K562 (cell line): ENCODE data around the gene POLR2B. TPM values are rescaled to one million over a fixed set of nuclear protein-coding genes. Genes with fewer than 3 reads are reported as not detected.

Experiments
- ATAC-seq: fragments of 200-7000 bp; cut with Tn5 transposase; 3 replicates; pipeline ENCODE4 v1.9.1; 2020; ENCODE audit warnings: moderate library complexity
- BruUV-seq: library from RNA; stranded (reverse); fragments of 400-500 nt; replicated peaks from 2 replicates; lab custom pipeline; 2021; lab: Mats Ljungman, UMichigan
- CTCF ChIA-PET: fragments of 300-600 bp; formaldehyde crosslinking; extraction: SDS; loops from one replicate; lab custom pipeline; 2021; ENCODE audit warnings: low intra/inter-chr PET ratio; lab: Yijun Ruan, JAX
- POLR2A ChIA-PET: fragments of 300-600, 350-650 bp; sonication (Branson Sonifier 250); formaldehyde crosslinking; extraction: SDS; loops from one replicate; lab custom pipeline; 2021; ENCODE audit warnings: antibody characterized with exemption, inconsistent platforms; lab: Yijun Ruan, JAX
- DNase-seq, 4 experiments: peaks; one replicate each; pipeline versions ENCODE4 v3.0.0 to v3.0.0-alpha.2; 2011 to 2018; ENCODE audit warnings: low spot score in 3 of 4, mixed read lengths in 3 of 4; ENCODE audit errors: extremely low read depth in 1 of 4
- FAIRE-seq: peaks from 2 replicates; lab custom pipeline; 2011; peaks lifted over from hg19 to GRCh38; lab: Jason Lieb, UNC
- H2AFZ ChIP-seq: 2 replicates; pipeline ENCODE4 v1.6.0; 2011; ENCODE audit warnings: low read depth, low read length, control low read depth, inconsistent platforms
- H3K27ac ChIP-seq: fragments of 200-600 bp; 3 replicates; pipeline ENCODE4 v1.8.0; 2011; ENCODE audit warnings: low read depth, mild to moderate bottlenecking, control low read depth, inconsistent platforms, low read length, moderate library complexity, mixed read lengths; ENCODE audit errors: extremely low read depth
- H3K27me3 ChIP-seq, 2 experiments: fragments of 300-600 bp in 1 of 2; 2 replicates in 1 of 2; 3 replicates in 1 of 2; pipeline versions ENCODE4 v1.6.0 to v1.8.0; 2011; ENCODE audit warnings: inconsistent platforms in 2 of 2, low read length in 2 of 2, mild to moderate bottlenecking in 1 of 2, mixed read lengths in 1 of 2, moderate library complexity in 1 of 2; ENCODE audit not compliant: control insufficient read depth in 2 of 2, insufficient read depth in 2 of 2
- H3K36me3 ChIP-seq: fragments of 300-600 bp; 3 replicates; pipeline ENCODE4 v1.8.0; 2011; ENCODE audit warnings: mild to moderate bottlenecking, low read length, inconsistent platforms; ENCODE audit not compliant: control insufficient read depth, insufficient read depth
- H3K4me1 ChIP-seq, 2 experiments: fragments of 200-600 bp in 1 of 2; replicated peaks in 1 of 2; 2 replicates in 1 of 2; 3 replicates in 1 of 2; pipeline versions ENCODE4 v1.5.1 to v1.8.0; 2011; ENCODE audit warnings: inconsistent platforms in 2 of 2, low read length in 2 of 2, mild to moderate bottlenecking in 1 of 2, mixed read lengths in 1 of 2, moderate library complexity in 1 of 2; ENCODE audit not compliant: control insufficient read depth in 2 of 2, insufficient read depth in 2 of 2
- H3K4me2 ChIP-seq: 2 replicates; pipeline ENCODE4 v1.6.1; 2011; ENCODE audit warnings: low read length, control low read depth, inconsistent platforms, mixed read lengths; ENCODE audit not compliant: insufficient read depth
- H3K4me3 ChIP-seq: fragments of 200-600 bp; sonication (generic), shearing (Covaris generic); 2 replicates; pipeline ENCODE4 v1.5.1; 2016; ENCODE audit warnings: control low read depth, inconsistent platforms
- H3K79me2 ChIP-seq: fragments of 200-600 bp; 3 replicates; pipeline ENCODE4 v1.8.0; 2011; ENCODE audit warnings: low read length, inconsistent platforms; ENCODE audit not compliant: control insufficient read depth, insufficient read depth
- H3K9ac ChIP-seq, 2 experiments: 2 replicates each; pipeline versions ENCODE4 v1.6.0 to v1.6.1; 2011; ENCODE audit warnings: low read depth in 2 of 2, low read length in 2 of 2, control low read depth in 1 of 2, inconsistent platforms in 1 of 2, mild to moderate bottlenecking in 1 of 2, mixed read lengths in 1 of 2; ENCODE audit not compliant: insufficient read depth in 1 of 2
- H3K9me1 ChIP-seq: one replicate; pipeline ENCODE4 v1.6.0; 2011; ENCODE audit warnings: inconsistent platforms, mild to moderate bottlenecking, low read length, moderate library complexity; ENCODE audit not compliant: control insufficient read depth, insufficient read depth
- H3K9me3 ChIP-seq: replicated peaks from 2 replicates; pipeline ENCODE4 v1.5.1; 2011; ENCODE audit warnings: low read depth, low read length, inconsistent platforms; ENCODE audit not compliant: control insufficient read depth, insufficient read depth
- H4K20me1 ChIP-seq: replicated peaks from 2 replicates; pipeline ENCODE4 v1.6.1; 2011; ENCODE audit warnings: low read length, inconsistent platforms, mixed read lengths; ENCODE audit not compliant: control insufficient read depth, insufficient read depth
- COPS2 ChIP-seq: fragments of 450-650 bp; conservative IDR thresholded peaks from 2 replicates; pipeline ENCODE4 v1.6.1; 2016; ENCODE audit warnings: mild to moderate bottlenecking, moderate library complexity
- E2F8 ChIP-seq: fragments of 450-650 bp; IDR thresholded peaks from 2 replicates; pipeline ENCODE4 v1.7.1; 2018; ENCODE audit warnings: mild to moderate bottlenecking, low read depth; ENCODE audit not compliant: partially characterized antibody
- FOXP1 ChIP-seq: sonication (generic); formaldehyde crosslinking; IDR thresholded peaks from 2 replicates; pipeline ENCODE4 v1.8.0; 2022; ENCODE audit warnings: mild to moderate bottlenecking, missing genetic modification reagents
- HIVEP1 ChIP-seq: fragments of 250-450 bp; sonication (Bioruptor Pico); IDR thresholded peaks from 2 replicates; pipeline ENCODE4 v1.4.0; 2020; ENCODE audit warnings: mild to moderate bottlenecking
- LEF1 ChIP-seq: fragments of 450-650 bp; IDR thresholded peaks from 2 replicates; pipeline ENCODE4 v1.6.1; 2016; ENCODE audit warnings: mild to moderate bottlenecking
- PBX2 ChIP-seq, 2 experiments: IDR thresholded peaks in 1 of 2; conservative IDR thresholded peaks in 1 of 2; 2 replicates each; pipeline ENCODE4 v1.6.1; 2016; ENCODE audit warnings: low read depth in 2 of 2, mild to moderate bottlenecking in 1 of 2, missing compliant biosample characterization in 1 of 2, missing genetic modification characterization in 1 of 2, moderate library complexity in 1 of 2
- POU5F1 ChIP-seq: fragments of 150-350 bp; IDR thresholded peaks from 2 replicates; pipeline ENCODE4 v1.6.1; 2014; ENCODE audit warnings: borderline replicate concordance, low read length, low read depth, mild to moderate bottlenecking; ENCODE audit not compliant: partially characterized antibody
- RREB1 ChIP-seq: fragments of 250-450 bp; sonication (Bioruptor Pico); IDR thresholded peaks from 2 replicates; pipeline ENCODE4 v1.4.0; 2020
- SOX6 ChIP-seq: fragments of 450-650 bp; IDR thresholded peaks from 2 replicates; pipeline ENCODE4 v1.6.1; 2014; ENCODE audit warnings: mild to moderate bottlenecking
- WGBS: fragments of 100-300 bp; shearing (Covaris generic); methylation state at CpG from one replicate; pipeline ENCODE4 v1.1.6; 2016; ENCODE audit warnings: low coverage, mixed read lengths; ENCODE audit not compliant: insufficient coverage; ENCODE audit errors: missing lambda C conversion rate; 5-methylcytosine and 5-hydroxymethylcytosine counted together
- in situ Hi-C: fragments of 300-500 bp; cut with MboI; formaldehyde crosslinking; loops from 4 replicates; pipeline ENCODE4 v1.15.0; 2018; ENCODE audit warnings: inconsistent platforms, mixed read lengths
- intact Hi-C: fragments of 100-400 bp; cut with micrococcal nuclease; formaldehyde crosslinking; loops from 2 replicates; pipeline ENCODE4 v1.14.2; 2022
- polyA plus RNA-seq, 8 experiments: library from polyadenylated mRNA; depleted of rRNA in 4 of 8; stranded (reverse) in 5 of 8; unstranded in 3 of 8; fragments of >200 nt; fragmentation: Nextera tagmentation in 2 of 8; fragmentation: Illumina TruSeq in 1 of 8; extraction: Ambion mirVana in 2 of 8; extraction: Trizol in 1 of 8; gene quantifications; 2 replicates each; pipeline versions ENCODE4 v1.2.1 to v1.2.3, GENCODE V29; 2011 to 2014; ENCODE audit warnings: inconsistent platforms in 1 of 8, missing spikeins in 1 of 8
- total RNA-seq, 7 experiments: library from RNA; depleted of rRNA in 6 of 7; stranded (reverse); fragments of >200 nt in 6 of 7; fragmentation: Illumina TruSeq in 2 of 7; extraction: Trizol in 2 of 7; gene quantifications; 2 replicates each; pipeline versions ENCODE4 v1.2.1 to v1.2.3, GENCODE V29; 2011 to 2021; ENCODE audit warnings: low replicate concordance in 1 of 7

POLR2B gene
- total and polyA plus RNA-seq, 9 of the 15 experiments (the other 6 are each of a cell fraction or from before 2014, with no cell fraction given): 60.9 to 208 (median 142) TPM

GRCh38 chr4:57059890-57060716, 81.4 kb downstream of the POLR2B start:
- H3K9me1 ChIP-seq: no peaks in the 10 kb centered on the region
- intact Hi-C loops: no loop called here
- H3K4me1 ChIP-seq: no peaks in the 10 kb centered on the region; a peak in 1 of 5 replicates
- ChIA-PET CTCF (no interaction called here), POLR2A (interaction anchor here (1.1 to 1.7 kb wide), 2 partner anchors 11 to 32 kb away, joined by 3 to 6 read pairs; no protein-coding TSS in a partner anchor)
- no peaks in the 10 kb centered on the region for H3K79me2 ChIP-seq
- ATAC-seq: no peak
- H3K4me2 ChIP-seq: no peak overlapping the region
- WGBS: under 1% methylated on average over 6 of the region's 6 CpGs
- in situ Hi-C loops: no loop called here
- no peak overlapping the region for H3K4me3 ChIP-seq
- FAIRE-seq: no peak
- H4K20me1 ChIP-seq: no peaks in the 10 kb centered on the region
- H2AFZ ChIP-seq: no peak overlapping the region
- no peak overlapping the region for H3K9ac ChIP-seq
- H3K36me3 ChIP-seq: no peaks in the 10 kb centered on the region
- no peak overlapping the region for H3K27ac ChIP-seq
- H3K27me3 ChIP-seq: peaks cover 17 to 20% of the 10 kb centered on the region in 2 experiments; a peak in 4 of 5 replicates
- H3K9me3 ChIP-seq: no peaks in the 10 kb centered on the region
- no TSS peak for BruUV-seq
- no peak for DNase-seq
- TF ChIP-seq LEF1 (no peak), RREB1 (CRISPR knock-in tag) (no peak), HIVEP1 (CRISPR knock-in tag) (no peak), SOX6 (no peak), POU5F1 (no peak), COPS2 (no peak), E2F8 (no peak), FOXP1 (CRISPR knock-in tag) (no peak), PBX2 (CRISPR knock-in tag; IDR thresholded peaks at IDR 0.05; ENCODE audit: low read depth) (no peak), PBX2 (tag; conservative IDR thresholded peaks at IDR 0.05; ENCODE audit: low read depth) (no peak)
